Mesothelial cell of epicardium (in vitro differentiated cells): ENCODE data around the gene OSBP. TPM values are rescaled to one million over a fixed set of nuclear protein-coding genes. Genes with fewer than 3 reads are reported as not detected.

Experiments used
- DNase-seq, 2 experiments: peaks; one replicate each; pipeline ENCODE4 v3.0.0; 2021; ENCODE audit warnings: low spot score in 2 of 2; ENCODE audit not compliant: unreplicated experiment in 2 of 2
- H3K27ac Mint-ChIP-seq: 2 replicates; pipeline ENCODE4 v1.8.0; 2021; ENCODE audit warnings: mixed read lengths
- H3K27me3 Mint-ChIP-seq: 2 replicates; pipeline ENCODE4 v1.8.0; 2021; ENCODE audit warnings: low read depth, mixed read lengths
- H3K36me3 Mint-ChIP-seq: 2 replicates; pipeline ENCODE4 v1.8.0; 2021; ENCODE audit warnings: mixed read lengths
- H3K4me1 Mint-ChIP-seq: 2 replicates; pipeline ENCODE4 v1.8.0; 2021; ENCODE audit warnings: mixed read lengths
- H3K4me3 Mint-ChIP-seq: 2 replicates; pipeline ENCODE4 v1.8.0; 2021; ENCODE audit warnings: mild to moderate bottlenecking, moderate library complexity, mixed read lengths
- H3K9me3 Mint-ChIP-seq: 2 replicates; pipeline ENCODE4 v1.8.0; 2021; ENCODE audit warnings: mixed read lengths
- CTCF ChIP-seq: fragments of 200-600 bp; sonication (generic); IDR thresholded peaks from one replicate; pipeline ENCODE4 v1.5.0; 2021; ENCODE audit warnings: antibody characterized with exemption; ENCODE audit not compliant: unreplicated experiment
- total RNA-seq: library from RNA; stranded (reverse); gene quantifications from 3 replicates; pipeline ENCODE4 v1.2.1, GENCODE V29; 2021

The OSBP gene, protein sequence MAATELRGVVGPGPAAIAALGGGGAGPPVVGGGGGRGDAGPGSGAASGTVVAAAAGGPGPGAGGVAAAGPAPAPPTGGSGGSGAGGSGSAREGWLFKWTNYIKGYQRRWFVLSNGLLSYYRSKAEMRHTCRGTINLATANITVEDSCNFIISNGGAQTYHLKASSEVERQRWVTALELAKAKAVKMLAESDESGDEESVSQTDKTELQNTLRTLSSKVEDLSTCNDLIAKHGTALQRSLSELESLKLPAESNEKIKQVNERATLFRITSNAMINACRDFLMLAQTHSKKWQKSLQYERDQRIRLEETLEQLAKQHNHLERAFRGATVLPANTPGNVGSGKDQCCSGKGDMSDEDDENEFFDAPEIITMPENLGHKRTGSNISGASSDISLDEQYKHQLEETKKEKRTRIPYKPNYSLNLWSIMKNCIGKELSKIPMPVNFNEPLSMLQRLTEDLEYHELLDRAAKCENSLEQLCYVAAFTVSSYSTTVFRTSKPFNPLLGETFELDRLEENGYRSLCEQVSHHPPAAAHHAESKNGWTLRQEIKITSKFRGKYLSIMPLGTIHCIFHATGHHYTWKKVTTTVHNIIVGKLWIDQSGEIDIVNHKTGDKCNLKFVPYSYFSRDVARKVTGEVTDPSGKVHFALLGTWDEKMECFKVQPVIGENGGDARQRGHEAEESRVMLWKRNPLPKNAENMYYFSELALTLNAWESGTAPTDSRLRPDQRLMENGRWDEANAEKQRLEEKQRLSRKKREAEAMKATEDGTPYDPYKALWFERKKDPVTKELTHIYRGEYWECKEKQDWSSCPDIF
- total RNA-seq: 45.0 to 47.6 TPM (median 46.8 TPM) in 3 replicates

DNA sequence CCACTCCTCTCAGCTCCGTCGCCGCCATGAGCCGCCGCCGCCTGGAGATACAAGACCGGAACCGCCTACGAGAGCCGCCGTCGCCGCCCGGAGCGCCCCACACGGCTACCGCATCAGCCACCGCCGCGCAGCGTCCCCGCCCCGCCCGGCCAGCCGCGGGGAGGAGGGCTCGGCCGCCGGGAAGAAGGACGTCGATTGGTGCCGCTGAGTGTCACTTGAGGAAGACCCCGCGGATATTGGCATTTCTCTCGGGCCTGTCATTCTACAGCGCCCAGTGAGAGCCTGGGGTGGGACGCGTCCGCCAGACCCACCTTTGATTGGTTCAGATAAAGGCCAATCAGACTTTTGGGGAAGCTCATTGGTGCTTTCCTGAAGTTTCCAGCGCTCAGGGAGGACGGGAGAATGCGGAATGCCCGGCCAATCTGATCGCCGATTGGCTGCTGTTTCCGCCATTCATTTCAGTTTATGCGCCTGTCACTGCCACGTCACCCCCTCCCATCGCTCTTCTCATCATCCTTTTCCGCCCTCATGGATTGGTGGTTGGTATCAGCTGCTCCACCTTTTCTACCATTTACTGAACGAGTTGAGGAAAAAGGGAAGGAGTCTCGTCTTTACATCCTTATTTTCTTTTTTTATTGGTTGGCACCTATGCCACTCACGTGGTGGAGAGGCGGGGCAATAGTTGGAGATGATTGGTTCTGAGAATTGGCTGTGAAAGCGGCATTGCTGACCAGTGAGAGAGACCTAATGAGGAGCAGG, at the start of gene OSBP:
Gene OSBP (minus strand): TSS at position 138 of the 759 bp plus-strand sequence. CDS start 110 bp downstream, at position 28.
- Mint-ChIP-seq H3K36me3 (peaks cover 2% of the 10 kb centered on the region), H3K4me3 (peak within 1 kb of the TSS; percentile 84), H3K27me3 (peaks cover 1% of the 10 kb centered on the region), H3K9me3 (no peaks in the 10 kb centered on the region), H3K4me1 (peaks cover 50% of the 10 kb centered on the region), H3K27ac (peak within 1 kb of the TSS; percentile 96)
- peak; percentile 98 to 99 for DNase-seq
- TF ChIP-seq CTCF: no peak

GRCh38 chr11:59660621-59661020, 45.0 kb upstream of the OSBP start:
- Mint-ChIP-seq H3K9me3 (no peaks in the 10 kb centered on the region), H3K27ac (no peak overlapping the region), H3K36me3 (peaks cover 21% of the 10 kb centered on the region), H3K27me3 (no peaks in the 10 kb centered on the region), H3K4me1 (peaks cover 8% of the 10 kb centered on the region), H3K4me3 (no peak overlapping the region)
- no peak for TF ChIP-seq CTCF
- DNase-seq: no peak

GRCh38 chr11:59659981-59660380, 44.4 kb upstream of the OSBP start:
- Mint-ChIP-seq H3K4me3 (no peak overlapping the region), H3K9me3 (no peaks in the 10 kb centered on the region), H3K27me3 (no peaks in the 10 kb centered on the region), H3K4me1 (peaks cover 8% of the 10 kb centered on the region), H3K27ac (no peak overlapping the region), H3K36me3 (peaks cover 26% of the 10 kb centered on the region)
- no peak for DNase-seq
- no peak for TF ChIP-seq CTCF

DNA sequence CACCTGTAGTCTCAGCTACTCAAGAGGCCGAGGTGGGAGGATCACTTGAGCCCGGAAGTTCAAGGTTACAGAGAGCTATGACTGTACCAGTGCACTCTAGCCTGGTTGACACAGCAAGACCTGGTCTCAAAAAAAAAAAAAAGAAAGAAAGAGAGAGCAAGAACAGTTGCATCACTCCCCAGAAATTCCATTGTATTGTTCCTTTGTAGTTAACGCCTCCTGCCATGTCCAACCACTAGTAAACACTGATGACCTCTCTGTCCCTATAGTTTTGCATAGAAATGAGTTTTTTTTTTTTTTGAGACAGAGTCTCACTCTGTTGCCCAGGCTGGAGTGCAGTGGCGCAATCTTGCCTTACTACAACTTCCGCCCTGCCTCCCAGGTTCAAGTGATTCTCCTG, 42.5 kb upstream of the OSBP start:
- Mint-ChIP-seq H3K9me3 (no peaks in the 10 kb centered on the region), H3K4me1 (peaks cover 8% of the 10 kb centered on the region), H3K27ac (no peak overlapping the region), H3K36me3 (peaks cover 36% of the 10 kb centered on the region), H3K27me3 (no peaks in the 10 kb centered on the region), H3K4me3 (no peak overlapping the region)
- TF ChIP-seq CTCF: no peak
- DNase-seq: no peak

GRCh38 chr11:59654893-59655292, 39.3 kb upstream of the OSBP start:
- Mint-ChIP-seq H3K27ac (no peak overlapping the region), H3K9me3 (no peaks in the 10 kb centered on the region), H3K27me3 (no peaks in the 10 kb centered on the region), H3K4me1 (no peaks in the 10 kb centered on the region), H3K4me3 (no peak overlapping the region), H3K36me3 (peaks cover 57% of the 10 kb centered on the region)
- no peak for DNase-seq
- no peak for TF ChIP-seq CTCF
